ENCODE measurements around the gene PIK3R6.

PIK3R6 gene

DNA sequence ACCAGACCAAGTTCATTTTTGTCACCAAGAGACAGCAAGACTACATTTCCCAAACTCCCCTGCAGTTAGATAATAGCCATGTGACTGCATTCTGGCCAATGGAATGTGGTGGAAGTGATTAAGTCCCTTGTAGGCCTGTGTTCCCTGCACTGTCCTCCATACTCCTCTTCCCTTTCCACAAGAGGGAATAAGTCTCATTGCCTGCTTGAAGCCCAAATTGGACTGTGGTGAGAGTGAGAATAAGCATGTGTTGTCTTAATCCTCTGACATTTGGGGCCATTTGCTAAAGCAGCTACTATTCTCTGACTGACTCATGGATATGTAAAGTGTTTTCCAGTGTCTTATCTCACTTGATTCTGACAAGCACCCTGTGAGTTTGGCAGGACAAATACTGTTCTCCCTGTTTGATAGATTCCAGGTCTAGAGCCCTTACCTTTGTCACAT, 20.7 kb downstream of the PIK3R6 start:
- DNase-seq, result no peak

DNA sequence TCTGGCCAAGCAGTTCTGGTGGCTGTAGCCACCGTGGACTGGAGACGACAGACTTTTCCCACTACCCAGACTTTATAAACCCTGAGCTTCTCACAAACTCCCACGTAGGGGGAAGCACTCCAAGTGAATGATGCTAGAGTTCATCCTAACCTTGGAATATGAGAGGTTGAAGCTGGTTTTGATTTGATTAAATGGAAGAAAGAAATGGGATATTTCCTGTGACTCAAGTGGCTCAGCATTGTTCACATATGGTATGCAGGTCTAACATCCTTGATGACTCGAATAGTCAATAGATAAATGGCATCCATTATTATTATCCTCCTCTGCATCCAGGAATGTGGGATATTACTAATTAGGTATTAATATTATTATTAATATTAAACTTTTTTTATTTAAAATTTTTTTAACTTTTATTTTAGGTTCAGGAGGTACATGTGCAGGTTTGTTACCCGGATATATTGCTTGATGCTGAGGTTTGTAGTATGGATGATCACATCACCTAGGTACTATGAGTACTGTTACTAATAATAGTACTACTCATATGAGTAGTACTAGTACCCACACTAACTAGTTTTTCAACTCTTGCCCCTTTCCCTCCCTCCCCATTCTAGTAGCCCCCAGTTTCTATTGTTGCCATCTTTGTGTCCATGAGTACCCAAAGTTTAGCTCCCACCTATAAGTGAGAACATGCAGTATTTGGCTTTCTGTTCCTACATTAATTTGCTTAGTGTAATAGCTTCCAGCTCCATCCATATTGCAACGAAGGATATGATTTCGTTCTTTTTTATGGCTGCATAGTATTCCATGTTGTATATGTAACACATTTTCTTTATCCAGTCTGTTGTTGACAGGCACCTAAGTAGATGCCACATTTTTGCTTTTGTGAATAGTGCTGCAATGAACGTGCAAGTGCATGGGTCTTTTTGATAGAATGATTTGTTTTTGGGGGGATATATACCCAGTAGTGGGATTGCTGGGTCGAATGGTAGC, 22.9 kb downstream of the PIK3R6 start:
- no peak for DNase-seq

DNA sequence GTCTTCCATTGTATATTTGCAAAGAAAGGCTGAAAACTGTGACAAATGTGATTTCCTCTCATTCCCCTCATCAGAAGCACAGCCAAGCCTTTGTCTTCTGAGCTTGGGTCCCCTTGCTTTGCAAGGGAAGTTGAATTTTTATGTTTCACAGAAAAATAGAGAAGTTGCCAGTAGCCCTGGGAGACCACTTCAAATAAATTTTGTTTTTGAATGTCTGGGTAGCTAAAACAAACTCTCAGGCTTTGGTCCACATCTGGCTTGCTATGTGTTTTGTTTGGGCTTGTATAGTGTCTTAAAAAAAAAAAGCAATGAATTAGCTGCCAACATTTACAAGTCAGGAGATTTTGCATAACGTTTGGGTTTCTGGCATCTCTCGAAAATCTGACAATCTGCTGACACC, 24.1 kb downstream of the PIK3R6 start:
- DNase-seq, result no peak

DNA sequence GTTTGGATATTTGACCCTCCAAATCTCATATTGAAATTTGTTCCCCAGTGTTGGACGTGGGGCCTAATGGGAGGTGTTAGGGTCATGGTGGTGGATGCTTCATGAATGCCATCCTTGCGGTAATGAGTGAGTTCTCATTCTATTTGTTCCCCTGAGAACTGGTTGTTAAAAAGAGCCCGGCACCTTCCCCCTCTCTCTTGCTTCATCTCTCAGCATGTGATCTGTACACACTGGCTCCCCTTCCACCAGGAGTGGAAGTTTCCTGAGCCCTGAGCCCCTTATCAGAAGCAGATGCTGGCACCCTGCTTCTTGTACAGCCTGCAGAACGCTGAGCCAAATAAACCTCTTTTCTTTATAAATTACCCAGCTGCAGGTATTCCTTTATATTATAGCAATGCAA, 25.6 kb downstream of the PIK3R6 start:
- no peak for DNase-seq

DNA sequence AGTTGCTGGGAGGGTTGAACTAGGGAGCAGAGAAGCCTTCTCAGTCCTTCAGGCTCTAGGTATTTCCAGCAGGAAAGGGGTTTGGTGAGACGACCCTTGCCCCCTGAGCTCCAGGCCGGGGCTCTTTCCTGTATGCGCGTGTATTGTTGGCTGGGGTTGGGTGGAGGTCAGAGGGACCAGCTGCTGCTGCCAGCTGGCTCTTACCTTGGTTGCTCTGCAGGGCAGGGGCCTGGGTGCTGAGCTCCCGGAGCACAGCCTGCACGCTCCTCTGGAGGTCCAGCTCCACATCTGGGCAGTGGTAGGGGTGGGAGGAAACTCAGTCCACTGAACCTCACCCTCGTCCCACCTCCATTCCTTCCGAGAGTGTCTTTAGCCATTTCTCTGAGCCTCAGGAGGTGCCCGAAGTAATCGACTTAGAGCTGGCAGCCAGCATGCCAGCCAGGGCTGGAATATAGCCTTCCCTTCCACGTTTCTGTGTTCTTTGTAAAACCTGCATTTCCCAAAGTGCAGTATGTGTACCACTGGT, 28.0 kb downstream of the PIK3R6 start:
- DNase-seq, result no peak

DNA sequence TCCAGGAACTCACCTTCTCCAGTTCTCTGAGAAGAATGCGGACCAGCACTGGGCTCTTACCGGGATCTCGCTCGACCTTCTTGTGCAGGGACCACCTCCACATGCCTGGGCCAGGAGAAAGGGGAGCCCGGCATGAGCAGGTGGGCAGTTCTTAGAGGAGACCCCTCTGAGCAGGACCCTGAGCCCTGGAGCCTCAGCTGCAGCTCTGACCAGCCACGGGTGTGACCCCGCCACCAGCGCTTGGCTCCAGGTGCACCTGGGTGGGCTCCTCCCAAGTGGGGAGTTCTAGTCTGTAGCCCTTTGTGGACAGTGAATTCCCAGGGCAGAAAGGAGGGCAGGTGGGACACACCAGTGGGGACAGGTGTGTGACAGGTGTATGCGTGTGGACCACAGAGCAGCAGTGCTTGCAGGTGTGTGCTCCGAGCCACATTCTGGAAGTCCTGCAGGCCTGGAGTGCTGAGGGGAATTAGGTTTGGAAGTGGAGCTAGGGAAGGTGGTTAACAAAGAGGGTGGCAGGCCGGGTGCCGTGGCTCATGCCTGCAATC, 28.9 kb downstream of the PIK3R6 start:
- no peak for DNase-seq

DNA sequence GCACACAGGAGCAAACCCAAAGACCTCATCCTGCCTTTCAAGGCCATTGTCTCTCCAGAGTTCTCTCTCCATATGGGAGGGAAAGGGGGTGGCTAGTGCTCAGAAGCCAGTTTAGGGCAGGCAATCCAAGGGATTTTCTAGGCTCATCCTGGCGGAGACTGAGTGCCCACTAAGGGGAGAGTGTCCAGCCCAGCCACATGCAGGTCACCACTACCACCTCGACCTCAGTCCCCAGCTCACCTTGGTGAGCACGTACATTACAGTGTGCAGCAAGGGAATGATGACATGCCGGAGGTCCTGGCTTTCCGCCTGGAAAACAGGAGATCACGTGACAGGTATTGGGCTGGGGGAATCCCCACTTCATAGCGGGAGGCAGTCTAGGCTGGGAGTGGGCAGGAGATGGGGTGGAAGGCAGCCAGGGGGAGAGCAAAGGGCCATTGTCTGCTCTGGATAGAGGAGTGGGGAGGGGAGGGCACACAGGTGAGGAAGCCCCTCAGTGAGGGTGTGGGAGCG, 29.9 kb downstream of the PIK3R6 start:
- DNase-seq, result no peak

DNA sequence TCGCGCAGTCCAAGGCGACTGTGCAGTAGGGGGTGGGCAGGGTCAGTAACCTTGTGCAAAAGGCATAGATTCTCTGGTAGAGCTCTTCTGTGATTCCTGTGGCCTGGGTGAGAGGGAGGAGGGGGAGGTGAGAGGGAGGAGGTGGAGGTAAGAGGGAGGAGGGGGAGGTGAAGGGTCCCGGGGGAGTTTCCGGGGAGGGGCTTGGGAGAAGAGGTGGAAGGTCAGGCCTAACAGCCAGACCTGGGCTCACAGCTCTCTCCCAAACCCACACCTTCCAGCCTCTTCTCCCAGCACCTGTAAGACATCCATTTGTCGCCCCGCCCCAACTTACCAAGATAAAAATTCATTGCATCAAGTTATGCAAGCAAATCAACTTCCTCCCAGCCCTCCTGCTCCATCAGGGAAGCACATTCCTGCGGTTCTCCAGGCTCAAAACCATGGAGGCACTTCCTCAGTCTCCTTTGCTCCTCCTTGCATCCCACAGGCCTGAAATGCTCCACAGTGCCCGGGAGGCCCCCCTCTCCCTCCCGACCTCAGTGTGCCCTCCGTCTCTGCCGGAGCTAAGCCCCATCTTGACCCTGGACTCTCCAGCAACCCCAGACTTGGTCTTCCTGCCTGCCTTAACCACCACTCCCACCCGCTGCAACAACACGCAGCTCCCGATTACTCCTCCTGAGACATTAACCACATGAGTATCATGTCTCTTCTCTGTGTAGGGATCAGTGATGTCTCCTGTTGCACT, 30.5 kb downstream of the PIK3R6 start:
- no peak for DNase-seq

DNA sequence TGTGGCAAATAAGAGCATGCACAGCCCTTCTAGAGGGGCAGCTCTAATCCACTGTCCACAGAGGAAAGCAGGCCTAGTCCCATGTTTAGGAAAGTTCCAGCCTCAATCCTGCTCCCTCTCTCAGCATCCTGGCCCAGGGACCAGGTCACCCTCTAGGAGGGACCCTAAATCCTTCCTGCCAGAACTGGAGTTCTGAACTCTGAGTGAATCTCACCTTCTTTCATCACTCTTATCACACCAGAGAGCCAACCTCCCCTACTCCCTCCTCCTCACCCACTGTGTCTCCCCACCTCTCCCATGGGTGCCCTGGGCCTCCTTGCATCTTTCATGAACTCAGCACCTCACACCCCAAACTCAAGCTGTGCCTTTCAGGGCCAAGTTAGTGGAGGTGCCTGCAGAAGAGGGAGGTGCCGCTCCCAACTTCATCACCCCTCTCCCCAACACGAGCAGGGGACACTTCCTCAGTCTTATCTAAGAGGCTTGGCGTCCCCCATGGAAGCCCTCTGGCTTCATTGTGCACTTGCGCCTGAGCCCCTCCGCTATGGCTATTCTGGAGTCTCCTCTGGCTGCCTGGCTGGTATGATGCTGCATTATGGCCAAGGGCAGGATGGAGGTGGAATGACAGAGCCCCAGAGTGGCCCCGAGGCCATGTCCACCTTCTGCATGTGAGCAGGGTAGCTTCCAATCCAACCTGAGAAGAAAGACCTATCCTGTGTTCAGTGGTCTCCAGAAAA, 31.7 kb downstream of the PIK3R6 start:
- no peak for DNase-seq

DNA sequence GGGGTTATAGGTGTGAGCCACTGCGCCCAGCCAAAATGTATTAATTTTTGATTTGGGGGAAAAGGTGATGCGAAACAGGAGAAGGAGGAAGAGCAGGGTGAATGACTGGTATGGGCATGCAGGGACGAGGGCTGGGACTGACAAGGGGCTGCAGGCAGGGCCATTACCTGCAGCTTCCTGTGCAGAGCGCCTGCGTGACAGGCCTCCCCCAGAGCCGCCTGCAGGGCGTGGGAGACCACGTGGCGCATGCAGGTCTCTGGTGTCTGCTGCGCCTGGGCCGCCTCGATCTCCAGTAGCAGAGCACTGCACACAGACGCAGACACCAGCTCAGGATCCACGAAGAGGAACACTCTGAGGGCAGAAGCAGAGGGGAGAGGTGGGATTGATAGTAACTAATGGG, 32.4 kb downstream of the PIK3R6 start:
- no peak for DNase-seq

DNA sequence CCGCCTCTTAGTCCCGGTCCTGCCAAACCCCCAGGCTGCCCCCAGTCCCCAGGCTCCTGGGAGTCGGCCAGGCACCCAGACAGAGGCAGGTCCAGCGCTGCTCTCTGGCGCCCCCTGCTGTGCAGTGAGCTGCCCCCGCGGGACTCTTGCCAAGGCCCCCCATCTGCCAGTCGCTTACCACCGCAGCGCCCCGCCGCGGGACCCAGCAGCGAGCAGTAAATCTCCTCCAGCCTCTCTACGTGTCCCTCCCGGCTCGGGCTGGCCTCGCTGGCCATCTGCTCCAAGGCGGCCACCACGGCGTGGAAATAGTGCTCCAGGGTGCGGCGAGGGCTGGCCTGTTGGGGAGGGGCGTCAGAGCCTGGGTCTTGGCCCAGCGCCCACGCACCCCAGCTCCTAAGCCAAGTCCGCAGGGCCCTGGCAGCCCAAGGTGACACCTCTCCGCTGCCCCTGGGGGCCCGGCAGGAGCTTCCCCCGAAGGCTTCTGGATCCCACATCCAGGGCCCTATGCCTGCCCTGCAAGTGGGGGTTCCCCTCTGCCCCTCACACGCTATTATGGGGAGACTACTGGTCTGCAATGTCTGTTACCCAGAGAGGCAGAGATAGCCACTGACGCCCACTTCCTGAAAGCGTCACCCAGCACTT, 34.6 kb downstream of the PIK3R6 start:
- DNase-seq, result no peak

DNA sequence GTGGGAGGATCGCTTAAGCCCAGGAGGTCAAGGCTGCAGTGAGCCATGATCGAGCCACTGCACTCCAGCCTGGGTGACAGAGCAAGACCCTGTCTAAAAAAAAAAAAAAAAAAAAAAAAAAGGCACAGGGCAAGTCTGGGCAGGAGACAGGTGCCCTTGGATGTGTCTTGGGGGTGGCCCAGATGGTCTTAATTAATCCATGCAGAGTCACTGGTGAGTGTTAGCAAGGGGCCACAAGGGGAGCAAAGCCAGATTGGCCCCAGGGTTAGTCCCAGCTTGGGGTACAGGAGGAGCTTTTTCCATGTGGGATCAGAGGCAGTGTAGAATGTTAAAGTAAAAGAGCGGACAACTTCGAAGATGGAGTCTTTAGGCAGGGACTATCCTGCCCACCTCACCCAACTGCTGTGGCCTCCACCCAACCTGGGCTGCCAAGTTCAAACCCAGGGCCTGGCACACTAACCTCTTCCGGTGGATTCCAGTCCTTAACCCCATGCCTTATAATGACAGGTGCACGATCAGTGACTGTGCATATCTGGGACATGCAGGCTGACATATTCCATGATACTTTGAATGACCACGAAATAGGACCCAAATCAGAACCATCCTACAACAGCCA, 36.1 kb downstream of the PIK3R6 start:
- DNase-seq, result no peak

DNA sequence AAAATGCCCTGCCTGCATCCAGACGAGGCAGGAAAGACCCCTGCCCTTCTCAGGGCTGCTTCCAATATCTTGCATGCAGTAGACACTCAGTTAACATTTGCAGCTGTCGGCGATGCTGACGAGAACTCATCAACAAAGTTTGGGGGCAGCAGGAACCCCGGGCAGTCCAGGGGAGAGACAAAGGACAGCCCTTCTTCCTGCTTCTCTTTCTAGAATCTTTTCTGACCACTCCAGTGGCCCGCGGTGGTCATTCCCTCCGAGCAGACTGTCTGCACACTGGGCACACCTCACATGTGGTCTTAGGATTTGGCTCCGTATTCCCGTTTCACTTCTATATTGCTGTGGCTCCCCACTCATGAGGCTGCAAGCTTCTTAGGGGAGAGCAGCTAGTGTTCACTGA, 37.3 kb downstream of the PIK3R6 start:
- no peak for DNase-seq

DNA sequence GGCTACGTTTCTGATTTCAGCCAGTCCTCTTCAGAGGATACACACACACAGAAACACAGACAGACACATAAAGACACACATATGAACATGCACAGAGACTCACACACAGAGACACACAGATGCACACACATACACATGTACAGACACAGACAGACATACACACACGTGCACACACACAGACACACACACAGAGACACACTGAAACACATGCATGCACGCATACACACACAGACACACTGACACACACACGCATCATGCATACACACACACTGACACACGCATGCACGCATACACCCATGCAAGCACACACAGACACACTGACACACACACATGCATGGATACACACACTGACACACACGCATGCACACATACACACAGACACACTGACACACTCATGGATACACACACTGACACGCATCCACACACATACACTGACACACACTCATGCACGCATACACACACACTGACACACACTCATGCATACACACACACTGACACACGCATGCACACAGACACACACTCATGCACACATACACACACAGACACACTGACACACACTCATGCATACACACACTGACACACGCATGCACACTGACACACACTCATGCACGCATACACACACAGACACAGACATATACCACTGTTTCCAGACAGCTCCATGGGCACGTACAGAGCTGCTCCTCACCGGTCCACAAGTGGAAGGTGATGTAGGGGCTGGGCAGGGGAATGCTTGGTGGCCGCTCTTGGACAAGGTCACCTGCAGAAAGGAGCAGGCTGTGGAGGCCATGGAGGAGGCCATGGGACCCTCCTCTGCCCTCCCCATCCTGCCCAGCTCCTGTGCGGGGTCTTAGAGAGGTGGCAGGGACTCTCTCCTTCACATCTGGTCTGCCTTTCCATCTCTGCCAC, 38.2 kb downstream of the PIK3R6 start:
- DNase-seq, result no peak

DNA sequence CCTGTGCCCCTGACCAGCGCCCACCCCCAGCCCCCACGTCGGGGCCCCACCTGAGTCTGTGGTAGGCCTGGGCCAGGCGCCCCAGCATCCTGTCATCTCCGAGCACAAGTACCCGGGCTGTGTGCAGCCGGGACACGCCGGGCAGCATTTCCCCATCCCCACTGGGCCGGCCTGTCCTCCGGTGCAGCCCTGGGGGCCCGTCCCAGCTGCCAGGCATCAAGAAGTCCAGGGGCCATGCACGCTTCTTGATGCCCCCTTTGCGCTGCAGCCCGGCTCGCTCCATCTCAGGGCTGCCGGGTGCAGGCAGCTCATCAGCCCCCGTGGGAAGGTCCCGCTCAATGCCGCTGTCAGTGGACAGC, 39.0 kb downstream of the PIK3R6 start:
- no peak for DNase-seq

DNA sequence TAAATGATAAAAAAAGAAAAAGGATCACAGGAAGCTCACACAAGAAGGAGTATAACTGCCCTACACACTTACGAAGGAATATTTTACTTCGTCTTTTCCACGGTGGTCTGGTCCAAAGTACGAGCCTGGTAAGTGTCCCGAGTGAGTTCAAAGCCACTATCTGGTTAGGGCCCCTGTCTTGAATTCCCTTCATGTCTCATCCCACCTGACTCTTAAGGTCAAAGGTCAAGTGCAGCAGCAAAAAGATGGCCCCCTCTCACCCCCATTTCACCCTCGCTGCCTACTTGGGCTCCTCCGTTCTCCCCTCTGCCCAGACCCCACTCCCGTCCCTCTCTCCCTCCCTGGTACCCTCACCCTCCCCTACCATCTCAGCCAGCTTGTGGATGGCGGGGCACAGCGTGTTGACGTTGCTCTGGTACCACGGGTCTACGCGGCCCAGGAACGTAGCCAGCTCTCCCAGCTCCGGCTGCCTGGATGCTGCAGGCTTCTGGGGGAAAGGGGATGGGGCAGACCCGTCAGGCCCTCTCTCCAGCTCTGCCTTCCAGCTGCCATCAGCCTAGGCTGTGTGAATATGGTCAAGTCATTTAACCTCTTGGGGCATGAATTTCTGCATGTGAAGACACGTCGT, 40.6 kb downstream of the PIK3R6 start:
- no peak for DNase-seq

DNA sequence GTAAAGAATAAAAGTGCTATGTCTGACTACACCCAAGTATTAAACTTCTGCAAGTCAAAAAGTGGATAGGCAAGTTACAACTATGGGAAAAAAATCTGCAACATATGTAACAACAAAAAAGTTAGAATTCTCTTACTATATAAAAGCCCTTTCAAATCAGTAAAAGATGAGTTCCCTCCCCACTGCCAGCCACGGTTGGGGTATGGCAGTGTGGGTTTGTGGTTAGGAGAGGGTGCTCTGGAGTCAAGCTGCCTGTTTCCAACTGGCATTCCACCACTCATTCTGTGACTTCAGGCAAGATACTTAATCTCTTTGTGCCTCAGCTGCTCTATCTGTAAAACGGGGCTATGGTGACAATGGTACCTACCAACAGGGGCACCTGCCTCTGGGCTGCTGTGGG, 41.7 kb downstream of the PIK3R6 start:
- DNase-seq, result no peak

DNA sequence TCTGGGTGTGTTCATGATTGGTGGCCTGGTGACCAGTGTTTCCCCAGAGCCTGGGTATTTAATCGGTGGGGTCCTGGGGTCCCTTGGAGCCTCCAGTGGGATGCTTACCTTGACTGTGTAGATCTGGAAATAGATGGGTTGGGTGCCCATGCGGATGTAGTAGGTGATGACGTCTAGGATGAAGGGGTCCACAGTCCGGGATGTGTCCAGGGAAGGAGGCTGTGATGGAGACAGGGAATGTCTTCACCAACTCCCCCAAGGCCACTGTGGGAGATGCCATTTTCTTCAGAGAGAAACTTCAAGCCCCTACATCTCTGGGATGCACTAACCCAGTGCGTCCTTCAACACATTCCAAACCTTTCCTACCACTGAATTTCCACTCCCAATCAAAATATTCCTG, 44.2 kb downstream of the PIK3R6 start:
- DNase-seq, result no peak

DNA sequence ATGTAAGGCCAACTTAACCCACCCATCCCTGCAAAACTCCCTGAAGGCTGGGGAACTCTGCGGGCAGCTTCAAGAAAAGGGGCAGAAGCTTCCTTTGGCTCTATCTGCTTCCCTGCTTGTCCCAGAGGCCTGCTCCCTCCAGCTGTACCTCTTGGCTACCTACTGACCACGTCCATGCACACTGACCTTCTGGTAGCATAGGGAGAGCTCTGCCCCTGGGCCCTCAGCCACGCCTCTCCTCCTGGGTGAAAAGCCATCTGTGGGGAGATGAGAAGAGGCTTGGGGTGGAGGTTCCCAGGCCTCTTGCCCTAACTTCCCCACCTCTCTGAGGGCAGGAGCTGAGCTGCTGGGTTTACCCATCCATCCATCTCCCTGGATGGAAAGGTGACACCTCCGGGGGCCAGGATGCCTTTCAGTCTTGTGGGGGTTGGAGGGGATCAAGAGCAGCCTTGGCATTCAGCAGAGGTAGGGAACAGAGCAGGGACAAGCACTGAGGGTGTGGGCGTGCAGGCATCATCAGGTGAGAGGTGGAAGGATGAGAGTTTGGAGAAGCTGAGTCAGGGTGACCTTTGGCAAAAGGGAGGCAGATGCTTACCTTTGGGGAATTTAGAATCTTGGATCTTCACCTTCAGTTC, 45.0 kb downstream of the PIK3R6 start:
- DNase-seq, result no peak

Data from NCI-H187 (cell line).